ENCODE measurements around the gene DACT1.

- TF ChIP-seq POLR2A (IDR thresholded peaks at IDR 0.05) (no peak), CTCF (IDR thresholded peaks at IDR 0.05) (no peak), POLR2AphosphoS5 (IDR thresholded peaks at IDR 0.05) (no peak), EP300 (IDR thresholded peaks at IDR 0.05; ENCODE audit: low read depth) (no peak)
These were observed 55.3 kb downstream of the DACT1 start for GRCh38 chr14:58693048-58693447.

Measured in transverse colon (tissue), 4 donors.